IPS-NIHi7 (cell line): Measurements from ENCODE around the gene DPYSL4.

Experiments
- DNase-seq: peaks from one replicate; pipeline ENCODE4 v3.0.0; 2012; ENCODE audit warnings: mixed read lengths; ENCODE audit errors: extremely low spot score

DPYSL4 gene

GRCh38 chr10:132226586-132227405, 40.0 kb downstream of the DPYSL4 start:
- DNase-seq, result no peak

GRCh38 chr10:132227851-132228390, 41.2 kb downstream of the DPYSL4 start:
- no peak for DNase-seq

GRCh38 chr10:132228616-132229015, 41.9 kb downstream of the DPYSL4 start:
- no peak for DNase-seq

GRCh38 chr10:132229096-132229495, 42.3 kb downstream of the DPYSL4 start:
- no peak for DNase-seq

- DNase-seq, result peak; percentile 38
These were observed 43.2 kb downstream of the DPYSL4 start for GRCh38 chr10:132229834-132230556.

GRCh38 chr10:132230557-132231210, 43.9 kb downstream of the DPYSL4 start:
- no peak for DNase-seq

- no peak for DNase-seq
These were observed 44.9 kb downstream of the DPYSL4 start for GRCh38 chr10:132231656-132232022.

GRCh38 chr10:132232023-132232951, 45.5 kb downstream of the DPYSL4 start:
- DNase-seq, result no peak

GRCh38 chr10:132232981-132233380, 46.2 kb downstream of the DPYSL4 start:
- DNase-seq, result no peak

GRCh38 chr10:132233501-132234085, 46.8 kb downstream of the DPYSL4 start:
- no peak for DNase-seq

- DNase-seq, result no peak
These were observed 48.1 kb downstream of the DPYSL4 start for GRCh38 chr10:132234860-132235259.

GRCh38 chr10:132236161-132236560, 49.4 kb downstream of the DPYSL4 start:
- no peak for DNase-seq

- no peak for DNase-seq
These were observed 50.1 kb downstream of the DPYSL4 start for GRCh38 chr10:132236881-132237280.

- no peak for DNase-seq
These were observed 50.6 kb downstream of the DPYSL4 start for GRCh38 chr10:132237396-132237795.

GRCh38 chr10:132237871-132238270, 51.1 kb downstream of the DPYSL4 start:
- no peak for DNase-seq

- no peak for DNase-seq
These were observed 51.8 kb downstream of the DPYSL4 start for GRCh38 chr10:132238371-132239125.

GRCh38 chr10:132239126-132240031, 52.6 kb downstream of the DPYSL4 start:
- DNase-seq, result no peak

- DNase-seq, result no peak
These were observed 53.4 kb downstream of the DPYSL4 start for GRCh38 chr10:132240156-132240555.

GRCh38 chr10:132240581-132240980, 53.8 kb downstream of the DPYSL4 start:
- DNase-seq, result no peak
